CD14-positive monocyte (primary cell): ENCODE measurements around the gene SPG11. TPM values are rescaled to one million over a fixed set of nuclear protein-coding genes. Genes with fewer than 3 reads are reported as not detected.
"Not testable (repeated sequence)": the region's sequence is repeated elsewhere in the genome, so short reads cannot be mapped to it uniquely, and the experiment has no call there.

Experiments used
- DNase-seq, 3 donors: peaks; one replicate each; pipeline ENCODE4 v3.0.0-alpha.2; 2011 to 2022
- H2AFZ ChIP-seq: 2 replicates; pipeline ENCODE4 v1.6.0; 2012; ENCODE audit warnings: mild to moderate bottlenecking, low read depth, low read length, inconsistent platforms; ENCODE audit not compliant: insufficient read depth, poor library complexity, severe bottlenecking
- H3K27ac ChIP-seq, 2 donors: 1 replicate in 1 of 2; 2 replicates in 1 of 2; pipeline ENCODE4 v1.5.1; 2012 to 2013; ENCODE audit warnings: low read length in 2 of 2, control low read depth in 1 of 2, inconsistent platforms in 1 of 2, low read depth in 1 of 2, mild to moderate bottlenecking in 1 of 2
- H3K27me3 ChIP-seq, 2 donors: one replicate each; pipeline versions ENCODE4 v1.6.0 to v1.6.1; 2011 to 2013; ENCODE audit warnings: low read length in 2 of 2; ENCODE audit not compliant: control insufficient read depth in 2 of 2, insufficient read depth in 2 of 2
- H3K36me3 ChIP-seq, 2 donors: replicated peaks in 1 of 2; 1 replicate in 1 of 2; 2 replicates in 1 of 2; pipeline versions ENCODE4 v1.5.1 to v1.6.1; 2012 to 2013; ENCODE audit warnings: low read length in 2 of 2, control low read depth in 1 of 2, inconsistent platforms in 1 of 2, mild to moderate bottlenecking in 1 of 2; ENCODE audit not compliant: insufficient read depth in 2 of 2, control insufficient read depth in 1 of 2
- H3K4me1 ChIP-seq, 2 donors: 1 replicate in 1 of 2; 2 replicates in 1 of 2; pipeline versions ENCODE4 v1.5.1 to v1.6.1; 2012 to 2013; ENCODE audit warnings: low read length in 2 of 2, control low read depth in 1 of 2, inconsistent platforms in 1 of 2, mild to moderate bottlenecking in 1 of 2, moderate library complexity in 1 of 2; ENCODE audit not compliant: insufficient read depth in 2 of 2, control insufficient read depth in 1 of 2
- H3K4me2 ChIP-seq: replicated peaks from 2 replicates; pipeline ENCODE3; 2012; ENCODE audit warnings: low read length, moderate library complexity, mild to moderate bottlenecking; ENCODE audit not compliant: poor library complexity, severe bottlenecking; ENCODE audit errors: extremely low read depth
- H3K4me3 ChIP-seq, 3 experiments: fragments of 200-600 bp in 1 of 3; sonication (generic) in 1 of 3; replicated peaks in 1 of 3; 1 replicate in 2 of 3; 2 replicates in 1 of 3; pipeline ENCODE4 v1.5.1; 2011 to 2013; ENCODE audit warnings: low read length in 3 of 3, mild to moderate bottlenecking in 3 of 3, control low read depth in 2 of 3, low read depth in 2 of 3, inconsistent platforms in 1 of 3, moderate library complexity in 1 of 3
- H3K79me2 ChIP-seq: 2 replicates; pipeline ENCODE4 v1.6.0; 2012; ENCODE audit warnings: mild to moderate bottlenecking, control low read depth, inconsistent platforms, low read length, moderate library complexity; ENCODE audit not compliant: insufficient read depth
- H3K9ac ChIP-seq: 2 replicates; pipeline ENCODE4 v1.6.0; 2017; ENCODE audit warnings: low read length, mild to moderate bottlenecking; ENCODE audit not compliant: insufficient read depth, poor library complexity, severe bottlenecking
- H3K9me3 ChIP-seq, 2 donors: replicated peaks in 1 of 2; 1 replicate in 1 of 2; 2 replicates in 1 of 2; pipeline versions ENCODE4 v1.5.1 to v1.6.1; 2012 to 2013; ENCODE audit warnings: low read length in 2 of 2, control low read depth in 1 of 2; ENCODE audit not compliant: control insufficient read depth in 1 of 2, insufficient read depth in 1 of 2
- H4K20me1 ChIP-seq: 2 replicates; pipeline ENCODE4 v1.6.0; 2012; ENCODE audit warnings: mild to moderate bottlenecking, low read length, control low read depth, moderate library complexity; ENCODE audit not compliant: insufficient read depth
- H3K27ac Mint-ChIP-seq, 7 donors: one replicate each; pipeline ENCODE4 v1.8.0; 2020; ENCODE audit warnings: mild to moderate bottlenecking in 7 of 7, mixed read lengths in 7 of 7, moderate library complexity in 6 of 7, inconsistent platforms in 2 of 7
- H3K27me3 Mint-ChIP-seq, 3 donors: one replicate each; pipeline ENCODE4 v1.8.0; 2021 to 2022; ENCODE audit warnings: low read depth in 3 of 3, mild to moderate bottlenecking in 3 of 3, mixed read lengths in 3 of 3, moderate library complexity in 3 of 3, inconsistent platforms in 1 of 3
- H3K36me3 Mint-ChIP-seq, 2 donors: one replicate each; pipeline ENCODE4 v1.8.0; 2020; ENCODE audit warnings: mixed read lengths in 2 of 2, inconsistent platforms in 1 of 2, mild to moderate bottlenecking in 1 of 2
- H3K4me1 Mint-ChIP-seq: one replicate; pipeline ENCODE4 v1.8.0; 2020; ENCODE audit warnings: mild to moderate bottlenecking, mixed read lengths
- H3K4me3 Mint-ChIP-seq, 2 donors: one replicate each; pipeline ENCODE4 v1.8.0; 2020; ENCODE audit warnings: mild to moderate bottlenecking in 2 of 2, mixed read lengths in 2 of 2, moderate library complexity in 1 of 2
- H3K9me3 Mint-ChIP-seq, 7 donors: one replicate each; pipeline ENCODE4 v1.8.0; 2020 to 2022; ENCODE audit warnings: mixed read lengths in 7 of 7, mild to moderate bottlenecking in 6 of 7, moderate library complexity in 6 of 7, inconsistent platforms in 2 of 7
- WGBS: methylation state at CpG from one replicate; pipeline ENCODE4 v1.1.5; 2013; ENCODE audit warnings: missing lambda C conversion rate; ENCODE audit not compliant: insufficient coverage; 5-methylcytosine and 5-hydroxymethylcytosine counted together
- intact Hi-C, 2 donors: fragments of 100-400 bp; cut with micrococcal nuclease; formaldehyde crosslinking; loops; one replicate each; pipeline versions ENCODE4 v1.15.0 to v1.15.1; 2023
- polyA plus RNA-seq, 3 donors: library from polyadenylated mRNA; depleted of rRNA in 1 of 3; unstranded in 2 of 3; stranded (reverse) in 1 of 3; fragments of 300-500 nt in 2 of 3; fragments of >200 nt in 1 of 3; fragmentation: Illumina TruSeq in 2 of 3; gene quantifications; 1 replicate in 2 of 3; 2 replicates in 1 of 3; pipeline ENCODE4 v1.2.3, GENCODE V29; 2012 to 2021
- TF ChIP-seq, protein P1 (sequence below): fragments of 200-600 bp; IDR thresholded peaks from one replicate; pipeline ENCODE4 v1.8.0; 2022; ENCODE audit warnings: antibody characterized with exemption, mild to moderate bottlenecking

The SPG11 gene
- polyA plus RNA-seq, 3 donors = 26.4 to 140 (median 50.4) TPM

DNA sequence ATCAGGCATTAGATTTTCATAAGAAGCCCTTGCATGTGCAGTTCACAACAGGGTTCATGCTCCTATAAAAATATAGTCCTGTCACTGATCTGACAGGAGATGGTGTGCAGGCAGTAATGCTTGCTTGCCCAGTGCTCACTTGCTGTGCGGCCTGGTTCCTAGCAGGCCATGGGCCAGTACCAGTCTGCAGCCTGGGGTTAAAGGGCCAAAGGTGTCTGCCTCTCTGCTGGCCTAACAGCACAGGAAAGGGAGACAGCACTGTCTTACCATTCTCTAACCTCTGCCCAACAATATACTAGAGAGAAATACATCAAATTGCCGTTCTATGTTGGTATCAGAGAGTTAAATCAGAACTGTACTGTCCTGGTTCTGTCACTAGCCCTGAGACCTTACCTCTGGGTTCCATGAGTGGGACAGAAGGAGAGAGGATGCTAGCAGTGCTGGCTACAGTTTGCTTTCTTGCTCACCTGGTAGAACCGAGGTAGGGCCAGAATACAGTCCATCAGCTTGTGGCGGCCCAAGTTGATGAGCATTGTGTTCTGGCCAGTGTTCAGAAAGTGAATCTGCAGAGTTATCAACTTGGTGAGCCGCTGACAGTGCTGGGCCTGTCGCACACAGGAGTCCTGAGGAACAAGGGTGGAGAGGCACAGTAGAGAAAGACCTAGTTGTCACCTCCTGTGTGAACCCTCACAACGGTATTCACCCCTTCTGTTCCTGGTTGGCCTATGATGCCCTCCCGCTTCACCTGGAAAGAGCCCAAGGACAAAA, 97.9 kb downstream of the SPG11 start:
- Histone ChIP-seq H3K4me1 (no peaks in the 10 kb centered on the region), H3K4me3 (no peak overlapping the region), H3K9me3 (peaks cover 5% of the 10 kb centered on the region in 2 donors), H3K36me3 (peaks cover 92 to 99% of the 10 kb centered on the region in 2 donors), H2AFZ (no peak overlapping the region), H3K4me2 (no peak overlapping the region), H3K27me3 (no peaks in the 10 kb centered on the region), H3K27ac (no peak overlapping the region), H4K20me1 (peaks cover 32% of the 10 kb centered on the region), H3K9ac (no peak overlapping the region), H3K79me2 (no peaks in the 10 kb centered on the region)
- TF ChIP-seq, protein P1, sequence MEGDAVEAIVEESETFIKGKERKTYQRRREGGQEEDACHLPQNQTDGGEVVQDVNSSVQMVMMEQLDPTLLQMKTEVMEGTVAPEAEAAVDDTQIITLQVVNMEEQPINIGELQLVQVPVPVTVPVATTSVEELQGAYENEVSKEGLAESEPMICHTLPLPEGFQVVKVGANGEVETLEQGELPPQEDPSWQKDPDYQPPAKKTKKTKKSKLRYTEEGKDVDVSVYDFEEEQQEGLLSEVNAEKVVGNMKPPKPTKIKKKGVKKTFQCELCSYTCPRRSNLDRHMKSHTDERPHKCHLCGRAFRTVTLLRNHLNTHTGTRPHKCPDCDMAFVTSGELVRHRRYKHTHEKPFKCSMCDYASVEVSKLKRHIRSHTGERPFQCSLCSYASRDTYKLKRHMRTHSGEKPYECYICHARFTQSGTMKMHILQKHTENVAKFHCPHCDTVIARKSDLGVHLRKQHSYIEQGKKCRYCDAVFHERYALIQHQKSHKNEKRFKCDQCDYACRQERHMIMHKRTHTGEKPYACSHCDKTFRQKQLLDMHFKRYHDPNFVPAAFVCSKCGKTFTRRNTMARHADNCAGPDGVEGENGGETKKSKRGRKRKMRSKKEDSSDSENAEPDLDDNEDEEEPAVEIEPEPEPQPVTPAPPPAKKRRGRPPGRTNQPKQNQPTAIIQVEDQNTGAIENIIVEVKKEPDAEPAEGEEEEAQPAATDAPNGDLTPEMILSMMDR = no peak
- Mint-ChIP-seq H3K4me3 (no peak overlapping the region), H3K27me3 (no peaks in the 10 kb centered on the region), H3K27ac (peak overlapping the region in 2 of 7 donors; percentile 6 to 28), H3K36me3 (peaks cover 89 to 97% of the 10 kb centered on the region in 2 donors), H3K4me1 (no peaks in the 10 kb centered on the region), H3K9me3 (peaks cover 0 to 8% (median 3%) of the 10 kb centered on the region in 7 donors)
- DNase-seq = no peak
- intact Hi-C loops = no loop called here
- WGBS = 94% methylated on average over 5 of the region's 8 CpGs

DNA sequence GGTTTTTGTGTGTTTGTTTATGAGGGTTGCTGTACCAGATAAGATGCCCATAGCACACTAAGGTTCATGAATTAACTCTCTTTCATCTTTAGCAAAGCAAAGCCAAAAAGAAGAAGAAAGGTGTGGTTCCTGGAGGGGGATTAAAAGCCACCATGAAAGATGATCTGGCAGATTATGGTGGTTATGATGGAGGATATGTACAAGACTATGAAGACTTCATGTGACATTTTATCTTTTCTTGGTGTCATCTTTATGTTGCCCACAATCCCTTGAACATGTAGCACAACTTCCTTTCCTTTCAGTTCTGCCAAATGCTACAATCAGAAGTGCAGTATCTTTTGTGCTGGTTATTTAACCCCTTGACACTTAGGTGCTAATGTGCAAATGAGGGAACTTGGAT, 102.5 kb downstream of the SPG11 start:
- H3K4me2 ChIP-seq, H3K4me3 Mint-ChIP-seq, H3K4me3 ChIP-seq, H3K27me3 Mint-ChIP-seq, H3K27ac ChIP-seq, H3K27me3 ChIP-seq, H3K9me3 ChIP-seq, intact Hi-C loops, H3K9ac ChIP-seq, H3K9me3 Mint-ChIP-seq, H2AFZ ChIP-seq, H3K4me1 Mint-ChIP-seq, H3K79me2 ChIP-seq, H3K4me1 ChIP-seq, DNase-seq: not testable (repeated sequence)
- peaks cover 51% of the 10 kb centered on the region for H4K20me1 ChIP-seq
- H3K27ac Mint-ChIP-seq = peak overlapping the region in 1 of 7 donors; percentile 72
- H3K36me3 ChIP-seq = peaks cover 94 to 100% of the 10 kb centered on the region in 2 donors
- peaks cover 84 to 95% of the 10 kb centered on the region in 2 donors for H3K36me3 Mint-ChIP-seq
